Mesothelial cell of epicardium (in vitro differentiated cells): Measurements from ENCODE around the gene FGF12. TPM values are rescaled to one million over a fixed set of nuclear protein-coding genes. Genes with fewer than 3 reads are reported as not detected.
A peak's percentile ranks its signal among the peaks of the same experiment; 100 is the strongest.

Experiments
- DNase-seq, 2 experiments: peaks; one replicate each; pipeline ENCODE4 v3.0.0; 2021; ENCODE audit warnings: low spot score in 2 of 2; ENCODE audit not compliant: unreplicated experiment in 2 of 2
- H3K27ac Mint-ChIP-seq: 2 replicates; pipeline ENCODE4 v1.8.0; 2021; ENCODE audit warnings: mixed read lengths
- H3K27me3 Mint-ChIP-seq: 2 replicates; pipeline ENCODE4 v1.8.0; 2021; ENCODE audit warnings: low read depth, mixed read lengths
- H3K36me3 Mint-ChIP-seq: 2 replicates; pipeline ENCODE4 v1.8.0; 2021; ENCODE audit warnings: mixed read lengths
- H3K4me1 Mint-ChIP-seq: 2 replicates; pipeline ENCODE4 v1.8.0; 2021; ENCODE audit warnings: mixed read lengths
- H3K4me3 Mint-ChIP-seq: 2 replicates; pipeline ENCODE4 v1.8.0; 2021; ENCODE audit warnings: mild to moderate bottlenecking, moderate library complexity, mixed read lengths
- H3K9me3 Mint-ChIP-seq: 2 replicates; pipeline ENCODE4 v1.8.0; 2021; ENCODE audit warnings: mixed read lengths
- total RNA-seq: library from RNA; stranded (reverse); gene quantifications from 3 replicates; pipeline ENCODE4 v1.2.1, GENCODE V29; 2021
- TF ChIP-seq, protein P1 (sequence below): fragments of 200-600 bp; sonication (generic); IDR thresholded peaks from one replicate; pipeline ENCODE4 v1.5.0; 2021; ENCODE audit warnings: antibody characterized with exemption; ENCODE audit not compliant: unreplicated experiment

FGF12 gene
- total RNA-seq, 1 donor from 2014 or later, result 1.0 TPM

DNA sequence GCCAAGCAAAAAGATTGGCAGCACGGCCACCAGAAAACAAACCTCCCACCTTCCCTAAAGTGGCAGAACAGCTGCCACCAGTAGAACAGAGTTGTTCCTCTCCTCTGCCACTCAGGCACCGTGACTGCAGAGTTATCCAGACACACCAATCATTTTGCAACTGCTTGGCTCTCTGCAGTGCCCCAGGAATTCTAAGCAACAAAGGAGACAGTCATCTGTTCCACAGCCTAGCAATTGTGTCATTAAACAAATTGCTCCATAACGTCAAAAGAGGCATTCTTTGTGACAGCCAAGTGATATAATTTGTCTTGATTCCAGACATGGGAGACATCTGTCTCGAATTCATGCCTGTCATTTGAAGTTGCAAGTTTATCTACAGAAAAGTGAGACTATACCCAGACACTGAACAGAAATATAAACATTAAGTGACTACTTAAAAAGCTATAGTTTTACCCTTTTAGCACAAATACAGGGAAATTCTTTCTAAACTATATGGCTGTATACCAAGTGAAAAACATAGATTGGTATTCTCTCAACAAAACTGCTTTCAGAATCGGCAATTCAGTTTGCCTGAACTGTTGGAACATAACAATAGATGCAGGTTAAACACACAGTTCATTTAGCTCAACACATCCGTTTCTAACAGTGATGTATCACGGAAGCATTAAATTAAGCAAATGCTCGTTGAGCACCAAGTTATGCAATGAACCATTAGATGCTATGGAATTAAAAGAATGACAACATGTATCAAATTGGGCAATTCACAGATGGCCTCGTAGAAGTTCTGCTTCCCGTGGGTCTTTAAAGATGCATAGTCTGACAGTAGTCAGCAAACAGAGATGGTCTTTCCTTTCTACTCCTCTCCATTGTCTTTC, 281.3 kb downstream of the FGF12 start:
- TF ChIP-seq, protein P1, sequence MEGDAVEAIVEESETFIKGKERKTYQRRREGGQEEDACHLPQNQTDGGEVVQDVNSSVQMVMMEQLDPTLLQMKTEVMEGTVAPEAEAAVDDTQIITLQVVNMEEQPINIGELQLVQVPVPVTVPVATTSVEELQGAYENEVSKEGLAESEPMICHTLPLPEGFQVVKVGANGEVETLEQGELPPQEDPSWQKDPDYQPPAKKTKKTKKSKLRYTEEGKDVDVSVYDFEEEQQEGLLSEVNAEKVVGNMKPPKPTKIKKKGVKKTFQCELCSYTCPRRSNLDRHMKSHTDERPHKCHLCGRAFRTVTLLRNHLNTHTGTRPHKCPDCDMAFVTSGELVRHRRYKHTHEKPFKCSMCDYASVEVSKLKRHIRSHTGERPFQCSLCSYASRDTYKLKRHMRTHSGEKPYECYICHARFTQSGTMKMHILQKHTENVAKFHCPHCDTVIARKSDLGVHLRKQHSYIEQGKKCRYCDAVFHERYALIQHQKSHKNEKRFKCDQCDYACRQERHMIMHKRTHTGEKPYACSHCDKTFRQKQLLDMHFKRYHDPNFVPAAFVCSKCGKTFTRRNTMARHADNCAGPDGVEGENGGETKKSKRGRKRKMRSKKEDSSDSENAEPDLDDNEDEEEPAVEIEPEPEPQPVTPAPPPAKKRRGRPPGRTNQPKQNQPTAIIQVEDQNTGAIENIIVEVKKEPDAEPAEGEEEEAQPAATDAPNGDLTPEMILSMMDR, result no peak
- H3K27me3 Mint-ChIP-seq, result peaks cover 32% of the 10 kb centered on the region
- H3K4me3 Mint-ChIP-seq, result no peak overlapping the region
- H3K36me3 Mint-ChIP-seq, result no peaks in the 10 kb centered on the region
- H3K9me3 Mint-ChIP-seq, result no peaks in the 10 kb centered on the region
- DNase-seq, result no peak
- H3K4me1 Mint-ChIP-seq, result peaks cover 20% of the 10 kb centered on the region
- H3K27ac Mint-ChIP-seq, result no peak overlapping the region

DNA sequence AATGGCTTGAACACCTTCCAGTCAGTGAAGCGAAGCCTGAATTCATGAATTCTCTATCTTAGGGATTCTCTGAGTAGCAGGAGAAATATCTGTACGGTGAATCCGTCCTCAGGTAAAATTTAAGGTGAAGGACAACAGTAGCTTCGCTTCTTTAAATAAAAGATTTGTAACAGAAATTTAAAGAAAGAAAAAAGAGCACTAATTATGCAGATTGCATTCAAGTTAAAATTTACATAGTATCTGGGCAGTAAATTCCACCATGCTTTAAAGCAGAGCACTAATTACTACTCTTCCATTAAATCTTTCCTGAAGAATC, 282.6 kb downstream of the FGF12 start:
- Mint-ChIP-seq H3K27me3 (peaks cover 27% of the 10 kb centered on the region), H3K27ac (no peak overlapping the region), H3K36me3 (no peaks in the 10 kb centered on the region), H3K4me3 (no peak overlapping the region), H3K9me3 (no peaks in the 10 kb centered on the region), H3K4me1 (peaks cover 20% of the 10 kb centered on the region)
- TF ChIP-seq, protein P1, result no peak
- no peak for DNase-seq

DNA sequence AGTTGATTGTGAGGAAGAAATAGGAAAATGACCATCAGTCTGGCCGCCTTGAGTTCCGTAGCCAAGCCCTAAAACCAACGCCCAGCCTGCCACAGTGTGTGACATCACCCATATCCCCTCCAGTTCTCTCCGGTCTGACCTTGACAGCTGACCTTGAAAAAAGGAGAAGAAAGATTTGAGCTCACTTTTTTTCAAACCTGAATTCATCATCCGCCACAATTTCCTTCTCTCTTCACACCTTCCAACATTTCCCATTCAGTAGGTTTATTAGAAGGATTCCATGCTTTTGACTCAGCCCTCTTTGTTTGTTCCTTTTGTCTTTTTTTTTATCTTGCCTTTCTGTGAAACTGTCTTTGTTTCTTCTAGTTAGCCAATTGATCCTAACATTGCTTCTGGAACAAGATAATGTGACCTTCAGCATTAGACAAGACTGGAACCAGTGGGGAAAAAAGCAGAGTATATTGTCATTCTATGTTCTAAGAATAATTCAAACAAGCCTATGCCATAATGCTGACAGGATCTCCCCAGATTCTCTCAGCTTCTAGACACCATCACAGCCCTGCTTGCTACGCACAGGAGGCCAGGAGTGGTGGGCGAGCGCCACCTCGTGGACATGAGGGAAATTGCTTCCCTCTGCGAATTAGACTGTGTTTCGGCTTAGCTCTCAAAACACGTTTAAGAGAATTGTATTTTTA, 283.1 kb downstream of the FGF12 start:
- peak; percentile 38 to 87 for DNase-seq
- peaks cover 25% of the 10 kb centered on the region for H3K27me3 Mint-ChIP-seq
- H3K27ac Mint-ChIP-seq, result no peak overlapping the region
- H3K4me3 Mint-ChIP-seq, result no peak overlapping the region
- no peaks in the 10 kb centered on the region for H3K9me3 Mint-ChIP-seq
- no peaks in the 10 kb centered on the region for H3K36me3 Mint-ChIP-seq
- H3K4me1 Mint-ChIP-seq, result peaks cover 20% of the 10 kb centered on the region
- TF ChIP-seq, protein P1, result peak; percentile 92

DNA sequence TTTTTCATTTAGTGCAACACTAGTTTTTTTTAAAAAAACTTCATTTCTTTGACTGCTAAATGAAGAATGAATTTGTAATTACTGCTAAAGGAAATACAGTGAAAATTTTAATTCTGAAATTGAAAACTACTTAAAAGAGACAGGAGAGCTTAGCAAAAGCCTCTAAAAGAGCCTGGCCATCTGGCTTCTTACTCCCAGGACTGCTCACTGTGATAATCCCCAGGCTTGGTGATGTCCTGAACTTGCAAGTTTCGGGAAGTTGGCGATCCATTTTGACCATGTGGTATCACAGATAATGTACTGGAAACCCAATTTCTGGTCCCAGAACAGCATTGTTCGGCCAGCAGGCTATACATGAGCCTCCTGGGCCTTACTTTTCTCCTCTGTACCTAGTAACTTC, 292.1 kb downstream of the FGF12 start:
- H3K9me3 Mint-ChIP-seq, result no peaks in the 10 kb centered on the region
- no peaks in the 10 kb centered on the region for H3K36me3 Mint-ChIP-seq
- TF ChIP-seq, protein P1, result no peak
- H3K4me3 Mint-ChIP-seq, result no peak overlapping the region
- no peak for DNase-seq
- peaks cover 21% of the 10 kb centered on the region for H3K27me3 Mint-ChIP-seq
- no peak overlapping the region for H3K27ac Mint-ChIP-seq
- H3K4me1 Mint-ChIP-seq, result no peaks in the 10 kb centered on the region

DNA sequence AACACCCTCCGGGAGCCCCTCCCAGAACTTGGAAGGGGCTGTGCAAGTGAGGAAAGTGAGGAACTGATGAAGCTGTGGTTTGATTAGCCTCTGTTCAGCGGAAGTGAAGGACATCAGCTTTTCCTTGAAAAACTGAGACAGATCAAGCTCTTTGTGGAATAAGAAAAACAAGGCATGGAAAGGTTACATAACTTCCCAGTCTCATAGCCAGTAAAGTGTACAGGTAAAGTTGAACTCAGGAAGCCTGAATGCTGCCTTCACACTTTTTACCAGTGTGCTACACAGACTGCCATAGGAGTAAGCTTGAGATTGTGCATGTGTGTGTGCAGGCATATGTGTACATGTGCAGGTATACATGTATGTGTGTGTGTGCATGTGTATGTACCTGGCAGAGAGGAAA, 293.2 kb downstream of the FGF12 start:
- Mint-ChIP-seq H3K27me3 (peaks cover 23% of the 10 kb centered on the region), H3K4me1 (no peaks in the 10 kb centered on the region), H3K4me3 (no peak overlapping the region), H3K9me3 (no peaks in the 10 kb centered on the region), H3K36me3 (no peaks in the 10 kb centered on the region), H3K27ac (no peak overlapping the region)
- DNase-seq, result no peak
- TF ChIP-seq, protein P1, result no peak
